A673 (cell line): ENCODE measurements around the gene KRT34. TPM values are rescaled to one million over a fixed set of nuclear protein-coding genes. Genes with fewer than 3 reads are reported as not detected.

Experiments
- BruUV-seq: library from RNA; stranded (reverse); fragments of 400-500 nt; replicated peaks from 2 replicates; lab custom pipeline; 2021; lab: Mats Ljungman, UMichigan
- CTCF ChIA-PET: fragments of 300-600 bp; sonication (Branson Sonifier 250); formaldehyde crosslinking; loops from one replicate; lab custom pipeline; 2022; ENCODE audit warnings: antibody characterized with exemption; lab: Charles Lee
- POLR2A ChIA-PET: fragments of 300-600 bp; sonication (Branson Sonifier 250); formaldehyde crosslinking; loops from one replicate; lab custom pipeline; 2022; ENCODE audit warnings: antibody characterized with exemption; ENCODE audit not compliant: low non-redundant PET; lab: Charles Lee
- DNase-seq: peaks from one replicate; pipeline ENCODE4 v3.0.0-alpha.2; 2015; ENCODE audit warnings: low spot score
- H3K27ac ChIP-seq: fragments of 200-600 bp; sonication (generic); 2 replicates; pipeline ENCODE4 v1.5.1; 2016; ENCODE audit warnings: mixed run types, low read depth, mild to moderate bottlenecking, mixed read lengths, antibody characterized with exemption, low read length; ENCODE audit not compliant: poor library complexity, severe bottlenecking
- H3K27me3 ChIP-seq: fragments of 200-600 bp; sonication (generic); replicated peaks from 2 replicates; pipeline ENCODE4 v1.6.1; 2017; ENCODE audit warnings: mixed run types, low read depth, mild to moderate bottlenecking, mixed read lengths, antibody characterized with exemption, low read length; ENCODE audit not compliant: insufficient read depth, poor library complexity
- H3K36me3 ChIP-seq: fragments of 200-600 bp; sonication (generic); 2 replicates; pipeline ENCODE4 v1.6.1; 2016; ENCODE audit warnings: mixed run types, mild to moderate bottlenecking, mixed read lengths, antibody characterized with exemption, low read length; ENCODE audit not compliant: insufficient read depth, poor library complexity, severe bottlenecking
- H3K4me1 ChIP-seq: fragments of 200-600 bp; sonication (generic); 2 replicates; pipeline ENCODE4 v1.6.1; 2017; ENCODE audit warnings: mixed run types, mild to moderate bottlenecking, mixed read lengths, antibody characterized with exemption, low read length; ENCODE audit not compliant: insufficient read depth, poor library complexity, severe bottlenecking
- H3K4me3 ChIP-seq: fragments of 200-600 bp; sonication (generic); 2 replicates; pipeline ENCODE4 v1.5.1; 2016; ENCODE audit warnings: low read depth, mixed run types, mild to moderate bottlenecking, mixed read lengths, low read length; ENCODE audit not compliant: poor library complexity, severe bottlenecking
- H3K9me3 ChIP-seq: fragments of 200-600 bp; sonication (generic); 2 replicates; pipeline ENCODE4 v1.6.1; 2016; ENCODE audit warnings: mixed run types, low read depth, mild to moderate bottlenecking, mixed read lengths, antibody characterized with exemption, low read length; ENCODE audit not compliant: poor library complexity, severe bottlenecking
- EZH2 ChIP-seq: fragments of 200-600 bp; sonication (generic); IDR thresholded peaks from 2 replicates; pipeline ENCODE4 v1.6.1; 2017; ENCODE audit warnings: borderline replicate concordance, low read depth, mild to moderate bottlenecking, mixed read lengths, antibody characterized with exemption, low read length; ENCODE audit not compliant: poor library complexity, severe bottlenecking
- intact Hi-C: fragments of 100-400 bp; cut with micrococcal nuclease; formaldehyde crosslinking; loops from one replicate; pipeline ENCODE4 v1.10.0; 2022; ENCODE audit not compliant: unreplicated experiment
- total RNA-seq: library from RNA; stranded (reverse); gene quantifications from 2 replicates; pipeline ENCODE4 v1.2.3, GENCODE V29; 2021
- TF ChIP-seq, protein P1 (sequence below): fragments of 300-800, 200-600 bp; sonication (generic); conservative IDR thresholded peaks from 2 replicates; pipeline ENCODE4 v1.5.1; 2017; ENCODE audit warnings: low read depth, mild to moderate bottlenecking, antibody characterized with exemption, low read length, moderate library complexity, mixed read lengths

KRT34 gene
- total RNA-seq, 1 experiment from 2014 or later, result not detected

DNA sequence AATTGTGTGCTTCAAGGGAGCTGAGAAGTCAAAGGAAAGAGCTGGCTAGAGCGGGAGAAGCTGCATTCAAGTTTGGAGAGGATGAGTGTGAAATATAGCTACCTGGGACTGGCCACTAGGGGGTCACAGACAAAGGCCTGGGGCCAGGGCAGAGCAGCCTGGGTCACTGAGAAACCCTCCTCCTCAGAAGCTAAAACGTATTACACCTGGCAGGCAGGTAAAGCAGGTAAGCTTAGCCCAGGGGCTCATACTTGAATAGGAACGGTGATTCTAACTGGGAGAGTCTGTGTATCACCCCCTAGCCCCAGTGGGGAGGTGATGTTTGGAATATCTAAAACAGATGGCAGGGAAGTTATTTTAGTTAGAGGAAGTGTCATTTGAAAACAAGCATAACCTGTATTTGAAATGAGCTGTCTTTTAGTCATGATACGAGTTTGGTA lies 35.5 kb upstream of the KRT34 start:
- no peaks in the 10 kb centered on the region for H3K4me1 ChIP-seq

DNA sequence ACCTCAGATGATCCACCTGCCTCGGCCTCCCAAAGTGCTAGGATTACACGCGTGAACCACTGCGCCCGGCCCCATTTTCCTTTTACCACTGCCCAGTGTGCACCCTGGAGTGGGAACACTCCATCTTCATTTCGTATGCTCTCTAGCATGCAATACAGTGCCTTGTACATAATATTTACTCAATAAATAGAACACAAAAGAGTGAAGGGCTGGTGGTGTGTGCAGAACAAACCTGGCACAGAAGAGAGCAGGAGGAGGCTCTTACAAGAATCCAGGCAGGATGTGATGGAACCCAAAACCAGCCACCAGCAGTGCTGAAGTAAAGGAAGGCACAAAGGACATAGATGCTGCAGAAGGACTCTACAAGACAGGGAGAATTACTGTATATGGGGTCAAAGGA lies 35.0 kb upstream of the KRT34 start:
- ChIA-PET POLR2A (no interaction called here), CTCF (no interaction called here)
- no peak overlapping the region for H3K4me3 ChIP-seq
- no peaks in the 10 kb centered on the region for H3K9me3 ChIP-seq
- no peak for DNase-seq
- no peaks in the 10 kb centered on the region for H3K4me1 ChIP-seq
- no peaks in the 10 kb centered on the region for H3K36me3 ChIP-seq
- no peak for TF ChIP-seq EZH2
- TF ChIP-seq, protein P1, sequence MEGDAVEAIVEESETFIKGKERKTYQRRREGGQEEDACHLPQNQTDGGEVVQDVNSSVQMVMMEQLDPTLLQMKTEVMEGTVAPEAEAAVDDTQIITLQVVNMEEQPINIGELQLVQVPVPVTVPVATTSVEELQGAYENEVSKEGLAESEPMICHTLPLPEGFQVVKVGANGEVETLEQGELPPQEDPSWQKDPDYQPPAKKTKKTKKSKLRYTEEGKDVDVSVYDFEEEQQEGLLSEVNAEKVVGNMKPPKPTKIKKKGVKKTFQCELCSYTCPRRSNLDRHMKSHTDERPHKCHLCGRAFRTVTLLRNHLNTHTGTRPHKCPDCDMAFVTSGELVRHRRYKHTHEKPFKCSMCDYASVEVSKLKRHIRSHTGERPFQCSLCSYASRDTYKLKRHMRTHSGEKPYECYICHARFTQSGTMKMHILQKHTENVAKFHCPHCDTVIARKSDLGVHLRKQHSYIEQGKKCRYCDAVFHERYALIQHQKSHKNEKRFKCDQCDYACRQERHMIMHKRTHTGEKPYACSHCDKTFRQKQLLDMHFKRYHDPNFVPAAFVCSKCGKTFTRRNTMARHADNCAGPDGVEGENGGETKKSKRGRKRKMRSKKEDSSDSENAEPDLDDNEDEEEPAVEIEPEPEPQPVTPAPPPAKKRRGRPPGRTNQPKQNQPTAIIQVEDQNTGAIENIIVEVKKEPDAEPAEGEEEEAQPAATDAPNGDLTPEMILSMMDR, result no peak
- intact Hi-C loops, result no loop called here
- H3K27ac ChIP-seq, result no peak overlapping the region
- no peaks in the 10 kb centered on the region for H3K27me3 ChIP-seq
- BruUV-seq, result no TSS peak

More for the DNA sequence above, 35.5 kb upstream of the KRT34 start:
- Histone ChIP-seq H3K9me3 (no peaks in the 10 kb centered on the region), H3K27me3 (no peaks in the 10 kb centered on the region), H3K36me3 (no peaks in the 10 kb centered on the region), H3K27ac (no peak overlapping the region), H3K4me3 (no peak overlapping the region)
- no peak for TF ChIP-seq EZH2
- TF ChIP-seq, protein P1, result no peak; the same call in 1 of the 2 replicates
- POLR2A ChIA-PET, result interaction anchor here (0.6 kb wide), 1 partner anchor 100 kb away, joined by 4 read pairs; no protein-coding TSS in a partner anchor
- no TSS peak for BruUV-seq
- CTCF ChIA-PET, result no interaction called here
- intact Hi-C loops, result no loop called here
- DNase-seq, result no peak

DNA sequence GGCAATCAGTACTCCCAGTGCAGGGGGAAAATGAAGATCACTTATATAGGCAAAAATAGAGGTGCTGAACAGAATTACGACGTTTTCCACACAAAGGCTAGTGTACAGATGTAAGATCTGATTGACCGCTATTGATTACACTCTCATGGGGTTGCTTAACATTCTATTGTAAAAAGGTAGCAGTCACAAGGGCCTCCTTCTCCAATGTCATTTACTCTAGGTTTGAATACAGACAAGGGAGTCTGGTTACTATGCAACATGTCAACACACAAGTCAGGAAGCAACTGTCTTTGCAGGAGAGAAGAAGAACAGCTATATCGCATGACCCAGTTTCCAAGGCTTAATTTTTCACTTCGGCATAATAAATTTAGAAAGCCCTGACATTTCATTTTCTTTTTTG lies 34.4 kb upstream of the KRT34 start:
- H3K4me3 ChIP-seq, result no peak overlapping the region
- H3K27ac ChIP-seq, result no peak overlapping the region
- TF ChIP-seq, protein P1, result no peak
- no peak for TF ChIP-seq EZH2
- no peaks in the 10 kb centered on the region for H3K9me3 ChIP-seq
- H3K27me3 ChIP-seq, result no peaks in the 10 kb centered on the region
- intact Hi-C loops, result no loop called here
- DNase-seq, result no peak
- no peaks in the 10 kb centered on the region for H3K4me1 ChIP-seq
- POLR2A ChIA-PET, result no interaction called here
- no TSS peak for BruUV-seq
- H3K36me3 ChIP-seq, result no peaks in the 10 kb centered on the region
- CTCF ChIA-PET, result no interaction called here
